Ovary (tissue), 1 donor: ENCODE data around the gene KCNN4.

ENCODE experiments used
- EP300 ChIP-seq: sonication (generic); formaldehyde crosslinking; IDR thresholded peaks from one replicate; pipeline ENCODE4 v1.6.1; 2017; ENCODE audit warnings: antibody characterized with exemption
- POLR2A ChIP-seq: fragments of 450-650 bp; IDR thresholded peaks from one replicate; pipeline ENCODE4 v1.6.1; 2017; ENCODE audit warnings: antibody characterized with exemption, mild to moderate bottlenecking, moderate library complexity

- TF ChIP-seq EP300 (no peak), POLR2A (no peak)
Measured at GRCh38 chr19:43807651-43808050, 26.9 kb upstream of the KCNN4 start.
